HG02571 (cell line): Measurements from ENCODE around the gene ELL.
"Not testable (repeated sequence)": the region's sequence is repeated elsewhere in the genome, so short reads cannot be mapped to it uniquely, and the experiment has no call there.

Experiments
- ATAC-seq: cut with Tn5 transposase; IDR thresholded peaks from one replicate; pipeline ENCODE4 v1.9.1; 2021; ENCODE audit warnings: mild to moderate bottlenecking, moderate library complexity; ENCODE audit not compliant: unreplicated experiment

ELL gene

GRCh38 chr19:18405754-18406153 is 116.1 kb downstream of the ELL start:
- ATAC-seq: not testable (repeated sequence)

GRCh38 chr19:18402455-18403248 is 119.2 kb downstream of the ELL start:
- ATAC-seq: not testable (repeated sequence)

- no peak for ATAC-seq
Observed at GRCh38 chr19:18401580-18402112, 120.2 kb downstream of the ELL start.

- ATAC-seq: no peak
Observed at GRCh38 chr19:18399008-18399407, 122.9 kb downstream of the ELL start.

GRCh38 chr19:18397242-18398202 is 124.3 kb downstream of the ELL start, which contains the start of gene LRRC25:
LRRC25 (minus strand) TSS chr19:18397622; CDS start chr19:18396963, 659 bp downstream.
- ATAC-seq: no peak

- no peak for ATAC-seq
Observed at GRCh38 chr19:18396471-18397241, 125.2 kb downstream of the ELL start.

GRCh38 chr19:18393836-18394235 is 128.0 kb downstream of the ELL start:
- ATAC-seq: no peak

GRCh38 chr19:18392926-18393325 is 128.9 kb downstream of the ELL start:
- ATAC-seq: no peak
